Thoracic aorta (tissue), 2 donors: ENCODE data around the gene EEFSEC. TPM values are rescaled to one million over a fixed set of nuclear protein-coding genes. Genes with fewer than 3 reads are reported as not detected.

ENCODE experiments used
- ATAC-seq: fragments of 150-250 bp; one replicate; pipeline ENCODE4 v1.8.0; 2017; ENCODE audit warnings: low read depth; ENCODE audit not compliant: insufficient number of reproducible peaks, low FRiP score
- DNase-seq: peaks from one replicate; pipeline ENCODE4 v3.0.0-alpha.2; 2020; ENCODE audit warnings: low spot score
- H3K27ac ChIP-seq, 2 donors: fragments of 200-600 bp; sonication (generic); 1 replicate in 1 of 2; 2 replicates in 1 of 2; pipeline ENCODE4 v1.5.1; 2016; ENCODE audit warnings: mild to moderate bottlenecking in 2 of 2, moderate library complexity in 2 of 2
- H3K27me3 ChIP-seq: fragments of 200-600 bp; sonication (generic); replicated peaks from 2 replicates; pipeline ENCODE4 v1.6.0; 2016; ENCODE audit warnings: mild to moderate bottlenecking; ENCODE audit not compliant: insufficient read depth
- H3K36me3 ChIP-seq: fragments of 200-600 bp; sonication (generic); one replicate; pipeline ENCODE4 v1.5.1; 2016
- H3K4me1 ChIP-seq, 2 donors: fragments of 200-600 bp; sonication (generic); 1 replicate in 1 of 2; 2 replicates in 1 of 2; pipeline versions ENCODE4 v1.5.1 to v1.6.0; 2016; ENCODE audit warnings: low read depth in 2 of 2, mild to moderate bottlenecking in 1 of 2; ENCODE audit not compliant: control insufficient read depth in 1 of 2
- H3K4me3 ChIP-seq: fragments of 200-600 bp; sonication (generic); 2 replicates; pipeline ENCODE4 v1.5.1; 2016; ENCODE audit warnings: mild to moderate bottlenecking
- H3K9me3 ChIP-seq: fragments of 200-600 bp; sonication (generic); 2 replicates; pipeline ENCODE4 v1.5.1; 2016
- total RNA-seq, 2 donors: library from RNA; depleted of rRNA; stranded (reverse); fragments of >200 nt; gene quantifications; one replicate each; pipeline versions ENCODE4 v1.1.0 to v1.2.3, GENCODE V29; 2016
- TF ChIP-seq, protein P1 (sequence below): fragments of 200-600 bp; sonication (generic); IDR thresholded peaks from one replicate; pipeline ENCODE4 v1.5.1; 2019; ENCODE audit warnings: antibody characterized with exemption

EEFSEC gene
- total RNA-seq, 2 donors from 2014 or later: 16.1 to 17.5 TPM

DNA sequence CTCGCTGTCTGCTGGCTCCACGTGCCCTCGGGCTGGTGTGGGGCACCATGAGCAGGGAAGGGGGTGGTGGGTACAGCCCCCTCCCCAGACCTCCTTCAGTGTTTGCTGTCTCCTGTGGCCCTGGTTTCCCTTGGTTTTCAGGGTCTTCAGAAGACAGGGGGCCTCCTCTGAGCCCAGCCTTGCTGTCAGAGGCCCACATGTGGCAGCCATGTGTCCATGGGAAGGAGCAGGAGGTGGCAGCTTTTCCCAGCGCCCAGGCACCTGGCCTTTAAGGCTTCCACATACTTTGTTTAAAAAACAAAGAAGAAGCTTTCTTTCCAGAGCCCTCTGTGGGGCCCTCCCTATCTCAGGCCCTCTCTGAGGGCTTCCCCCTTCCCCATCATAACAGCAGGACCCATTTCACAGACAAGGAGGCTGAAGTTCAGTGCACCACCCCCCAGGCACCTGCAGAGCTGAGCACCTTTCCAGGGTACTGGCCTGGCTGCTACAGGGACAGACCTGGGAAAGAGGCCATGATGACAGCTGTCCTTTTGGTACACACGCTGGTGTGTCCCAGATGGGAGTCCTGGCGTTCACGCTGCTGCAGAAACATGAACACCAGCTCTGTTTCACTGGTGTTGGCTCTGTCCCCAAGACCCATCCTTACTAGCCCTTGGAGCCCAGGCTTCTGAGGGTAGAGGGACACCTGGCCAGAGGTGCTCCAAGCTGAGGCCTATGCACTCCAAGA, 239.7 kb downstream of the EEFSEC start:
- Histone ChIP-seq H3K4me1 (no peaks in the 10 kb centered on the region), H3K36me3 (no peaks in the 10 kb centered on the region), H3K4me3 (no peak overlapping the region), H3K27ac (no peak overlapping the region), H3K9me3 (no peaks in the 10 kb centered on the region), H3K27me3 (no peaks in the 10 kb centered on the region)
- no peak for ATAC-seq
- TF ChIP-seq, protein P1, sequence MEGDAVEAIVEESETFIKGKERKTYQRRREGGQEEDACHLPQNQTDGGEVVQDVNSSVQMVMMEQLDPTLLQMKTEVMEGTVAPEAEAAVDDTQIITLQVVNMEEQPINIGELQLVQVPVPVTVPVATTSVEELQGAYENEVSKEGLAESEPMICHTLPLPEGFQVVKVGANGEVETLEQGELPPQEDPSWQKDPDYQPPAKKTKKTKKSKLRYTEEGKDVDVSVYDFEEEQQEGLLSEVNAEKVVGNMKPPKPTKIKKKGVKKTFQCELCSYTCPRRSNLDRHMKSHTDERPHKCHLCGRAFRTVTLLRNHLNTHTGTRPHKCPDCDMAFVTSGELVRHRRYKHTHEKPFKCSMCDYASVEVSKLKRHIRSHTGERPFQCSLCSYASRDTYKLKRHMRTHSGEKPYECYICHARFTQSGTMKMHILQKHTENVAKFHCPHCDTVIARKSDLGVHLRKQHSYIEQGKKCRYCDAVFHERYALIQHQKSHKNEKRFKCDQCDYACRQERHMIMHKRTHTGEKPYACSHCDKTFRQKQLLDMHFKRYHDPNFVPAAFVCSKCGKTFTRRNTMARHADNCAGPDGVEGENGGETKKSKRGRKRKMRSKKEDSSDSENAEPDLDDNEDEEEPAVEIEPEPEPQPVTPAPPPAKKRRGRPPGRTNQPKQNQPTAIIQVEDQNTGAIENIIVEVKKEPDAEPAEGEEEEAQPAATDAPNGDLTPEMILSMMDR: no peak
- no peak for DNase-seq

DNA sequence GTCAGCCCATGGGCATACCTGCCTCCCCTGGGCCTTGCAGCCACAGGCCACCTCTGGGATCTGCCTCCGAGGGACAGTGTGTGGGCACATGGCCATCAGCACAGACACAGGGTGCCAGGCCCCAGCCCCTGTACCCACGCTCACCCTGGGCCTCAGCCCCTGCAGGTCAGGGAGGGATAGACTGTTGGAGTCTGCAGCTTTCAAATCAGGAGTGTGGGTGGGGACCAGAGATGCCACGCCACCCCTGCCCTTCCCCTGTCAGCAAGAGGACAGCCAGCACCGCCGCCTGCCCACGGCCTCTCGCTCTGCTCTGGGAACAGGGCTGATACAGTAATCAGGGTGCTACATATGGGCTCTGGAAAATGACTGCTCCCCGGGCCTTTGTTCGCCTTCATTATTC, 240.8 kb downstream of the EEFSEC start:
- H3K36me3 ChIP-seq: no peaks in the 10 kb centered on the region
- DNase-seq (no peak), ATAC-seq (no peak)
- H3K27me3 ChIP-seq: no peaks in the 10 kb centered on the region
- no peak overlapping the region for H3K27ac ChIP-seq
- H3K4me1 ChIP-seq: no peaks in the 10 kb centered on the region
- H3K9me3 ChIP-seq: no peaks in the 10 kb centered on the region
- H3K4me3 ChIP-seq: no peak overlapping the region
- TF ChIP-seq, protein P1: no peak

DNA sequence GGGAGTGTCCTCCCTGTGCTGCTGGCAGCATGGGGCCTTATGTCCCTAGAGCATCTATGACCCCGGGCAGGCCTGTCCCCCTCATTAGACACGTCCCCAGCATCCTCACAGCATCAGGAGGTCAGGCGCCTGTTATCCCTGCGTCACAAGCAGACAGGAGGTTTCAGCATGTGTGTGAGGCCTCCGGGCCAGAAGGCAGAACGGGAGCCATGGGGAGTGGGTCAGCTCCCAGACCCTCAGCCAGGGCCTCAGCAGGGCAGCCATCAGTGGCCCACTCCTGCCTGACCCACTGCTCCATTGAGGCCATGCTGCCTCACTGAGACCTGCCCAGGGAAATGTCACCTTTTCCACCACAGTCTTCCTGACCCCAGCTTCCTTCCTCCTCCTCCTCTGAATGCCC, 241.8 kb downstream of the EEFSEC start:
- H3K4me1 ChIP-seq: no peaks in the 10 kb centered on the region
- no peak overlapping the region for H3K4me3 ChIP-seq
- no peak for ATAC-seq
- no peaks in the 10 kb centered on the region for H3K36me3 ChIP-seq
- H3K27ac ChIP-seq: no peak overlapping the region
- DNase-seq: no peak
- H3K9me3 ChIP-seq: no peaks in the 10 kb centered on the region
- H3K27me3 ChIP-seq: no peaks in the 10 kb centered on the region
- TF ChIP-seq, protein P1: no peak

DNA sequence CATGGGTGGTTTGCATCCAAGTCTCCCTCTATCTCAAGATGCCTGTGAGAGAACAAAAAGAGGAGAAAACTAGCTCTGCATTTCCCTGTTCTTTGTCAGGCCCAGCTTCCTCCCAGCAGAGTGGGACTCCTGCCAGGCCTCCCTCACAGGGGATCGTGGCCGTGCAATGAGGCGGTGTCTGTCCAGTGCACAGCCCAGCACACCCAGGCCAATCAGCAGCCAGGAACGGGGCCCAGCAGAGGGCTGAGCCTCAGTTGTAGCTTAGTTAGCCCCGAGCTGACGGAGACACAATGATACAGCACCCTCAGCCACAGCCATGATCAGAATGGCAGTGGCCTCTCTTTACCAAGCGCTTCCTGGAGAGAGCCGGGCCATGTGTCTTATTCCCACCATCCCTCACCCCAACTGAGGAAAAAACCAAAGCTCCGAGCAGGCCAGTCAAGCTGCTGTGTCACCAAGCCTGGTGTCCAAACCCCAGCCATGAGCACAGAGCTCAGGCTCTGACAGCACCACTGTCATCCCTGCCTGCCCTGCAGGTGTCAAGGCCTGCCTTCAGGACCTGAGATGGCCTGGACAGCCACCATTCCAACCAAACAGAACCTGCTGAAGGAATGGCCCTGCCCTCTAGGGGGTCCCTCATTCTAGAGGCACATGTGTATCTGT, 242.3 kb downstream of the EEFSEC start:
- no peak overlapping the region for H3K27ac ChIP-seq
- H3K4me1 ChIP-seq: no peaks in the 10 kb centered on the region
- no peak overlapping the region for H3K4me3 ChIP-seq
- no peaks in the 10 kb centered on the region for H3K36me3 ChIP-seq
- TF ChIP-seq, protein P1: no peak
- DNase-seq (no peak), ATAC-seq (no peak)
- H3K9me3 ChIP-seq: no peaks in the 10 kb centered on the region
- H3K27me3 ChIP-seq: no peaks in the 10 kb centered on the region

DNA sequence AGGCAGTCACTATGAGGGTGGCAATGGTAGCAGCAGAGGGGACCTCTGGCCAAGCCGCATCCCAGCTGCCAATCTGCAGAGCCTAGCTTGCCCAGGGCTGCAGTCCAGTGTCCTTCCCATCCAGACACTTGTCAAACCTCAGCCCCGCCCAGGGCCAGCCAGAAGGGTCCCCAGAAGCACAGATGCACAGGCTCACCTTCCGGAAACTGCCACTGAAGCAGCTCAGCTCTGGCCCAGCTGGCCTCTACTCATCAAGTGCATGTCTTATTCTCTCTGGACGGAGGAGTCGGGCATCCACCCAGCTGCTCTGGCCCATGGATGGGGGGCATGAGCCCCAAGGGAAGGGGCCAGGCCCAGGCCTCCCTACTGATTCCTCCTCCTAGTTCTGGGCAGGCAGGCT, 244.2 kb downstream of the EEFSEC start:
- TF ChIP-seq, protein P1: no peak
- H3K4me3 ChIP-seq: no peak overlapping the region
- H3K27ac ChIP-seq: no peak overlapping the region
- H3K27me3 ChIP-seq: no peaks in the 10 kb centered on the region
- no peak for DNase-seq
- no peak for ATAC-seq
- H3K9me3 ChIP-seq: no peaks in the 10 kb centered on the region
- H3K4me1 ChIP-seq: no peaks in the 10 kb centered on the region
- no peaks in the 10 kb centered on the region for H3K36me3 ChIP-seq
